ENCODE data around the gene PPP1R16B. TPM values are rescaled to one million over a fixed set of nuclear protein-coding genes. Genes with fewer than 3 reads are reported as not detected.

Gene PPP1R16B
- total RNA-seq, 4 donors from 2014 or later = 1.8 to 11.1 (median 7.0) TPM

GRCh38 chr20:38907918-38908677 is 102.6 kb downstream of the PPP1R16B start:
- in situ Hi-C loops (cut with MboI; ENCODE audit: low pct_ligation_motif_present in 1 of 4, low pct_unique_long_range_greater_than_20kb in 1 of 4, low sequenced_read_pairs in 3 of 4) = loop anchor here in 2 of 4 donors (25.0 kb wide), 2 partner anchors 129 to 271 kb away; no protein-coding TSS in a partner anchor
- no peaks in the 10 kb centered on the region for H3K36me3 ChIP-seq
- intact Hi-C loops (cut with DNase I; ENCODE audit: low total_unique reads) = no loop called here
- 91 to 100% methylated on average over 1 to 13 of the region's 13 CpGs for WGBS, 2 donors (ENCODE audit: low coverage in 1 of 2)
- no peak overlapping the region for H3K27ac ChIP-seq
- TF ChIP-seq CTCF (IDR thresholded peaks at IDR 0.05) (no peak), POLR2AphosphoS5 (IDR thresholded peaks at IDR 0.05) (no peak), POLR2A (IDR thresholded peaks at IDR 0.05) (no peak), EP300 (IDR thresholded peaks at IDR 0.05; ENCODE audit: low read depth) (no peak)
- no peaks in the 10 kb centered on the region for H3K4me1 ChIP-seq
- no peaks in the 10 kb centered on the region for H3K9me3 ChIP-seq
- H3K27me3 ChIP-seq = no peaks in the 10 kb centered on the region
- no peak for DNase-seq
- no peak overlapping the region for H3K4me3 ChIP-seq

- Histone ChIP-seq H3K27ac (no peak overlapping the region), H3K9me3 (no peaks in the 10 kb centered on the region), H3K4me3 (no peak overlapping the region), H3K27me3 (no peaks in the 10 kb centered on the region), H3K4me1 (no peaks in the 10 kb centered on the region), H3K36me3 (no peaks in the 10 kb centered on the region)
- in situ Hi-C loops (cut with MboI; ENCODE audit: low pct_ligation_motif_present in 1 of 4, low pct_unique_long_range_greater_than_20kb in 1 of 4, low sequenced_read_pairs in 3 of 4) (loop anchor here in 2 of 4 donors (25.0 kb wide), 2 partner anchors 122 to 278 kb away; no protein-coding TSS in a partner anchor), intact Hi-C loops (cut with DNase I; ENCODE audit: low total_unique reads) (no loop called here)
- no peak for DNase-seq
- 94 to 100% methylated on average over 1 to 7 of the region's 7 CpGs for WGBS, 2 donors (ENCODE audit: low coverage in 1 of 2)
- no peak for TF ChIP-seq EP300 (IDR thresholded peaks at IDR 0.05; ENCODE audit: low read depth)
- TF ChIP-seq CTCF (IDR thresholded peaks at IDR 0.05) = no peak
- no peak for TF ChIP-seq POLR2A (IDR thresholded peaks at IDR 0.05)
- no peak for TF ChIP-seq POLR2AphosphoS5 (IDR thresholded peaks at IDR 0.05)
Measured at GRCh38 chr20:38915355-38915754, 109.9 kb downstream of the PPP1R16B start.

- intact Hi-C loops (cut with DNase I; ENCODE audit: low total_unique reads) (no loop called here), in situ Hi-C loops (cut with MboI; ENCODE audit: low pct_ligation_motif_present in 1 of 4, low pct_unique_long_range_greater_than_20kb in 1 of 4, low sequenced_read_pairs in 3 of 4) (loop anchor here in 2 of 4 donors (25.0 kb wide), 2 partner anchors 120 to 280 kb away; no protein-coding TSS in a partner anchor)
- no peaks in the 10 kb centered on the region for H3K27me3 ChIP-seq
- no peak for DNase-seq
- no peaks in the 10 kb centered on the region for H3K9me3 ChIP-seq
- H3K27ac ChIP-seq = no peak overlapping the region
- H3K36me3 ChIP-seq = no peaks in the 10 kb centered on the region
- no peak overlapping the region for H3K4me3 ChIP-seq
- no peak for TF ChIP-seq CTCF (IDR thresholded peaks at IDR 0.05)
- TF ChIP-seq POLR2A (IDR thresholded peaks at IDR 0.05) = no peak
- no peak for TF ChIP-seq EP300 (IDR thresholded peaks at IDR 0.05; ENCODE audit: low read depth)
- TF ChIP-seq POLR2AphosphoS5 (IDR thresholded peaks at IDR 0.05) = no peak
- H3K4me1 ChIP-seq = no peaks in the 10 kb centered on the region
- WGBS, 2 donors (ENCODE audit: low coverage in 1 of 2) = 91 to 93% methylated on average over 2 to 4 of the region's 4 CpGs
Measured at GRCh38 chr20:38917657-38918056, 112.2 kb downstream of the PPP1R16B start.

- Histone ChIP-seq H3K27me3 (no peaks in the 10 kb centered on the region), H3K27ac (no peak overlapping the region), H3K36me3 (no peaks in the 10 kb centered on the region), H3K4me3 (no peak overlapping the region), H3K9me3 (no peaks in the 10 kb centered on the region), H3K4me1 (no peaks in the 10 kb centered on the region)
- no peak for DNase-seq
- no peak for TF ChIP-seq POLR2A (IDR thresholded peaks at IDR 0.05)
- TF ChIP-seq CTCF (IDR thresholded peaks at IDR 0.05) = no peak
- TF ChIP-seq POLR2AphosphoS5 (IDR thresholded peaks at IDR 0.05) = no peak
- no peak for TF ChIP-seq EP300 (IDR thresholded peaks at IDR 0.05; ENCODE audit: low read depth)
- 94% methylated on average over 12 of the region's 19 CpGs; no CpG with 5 or more reads in 1 of the 2 donors for WGBS, 2 donors (ENCODE audit: low coverage in 1 of 2)
- in situ Hi-C loops (cut with MboI; ENCODE audit: low pct_ligation_motif_present in 1 of 4, low pct_unique_long_range_greater_than_20kb in 1 of 4, low sequenced_read_pairs in 3 of 4) (loop anchor here in 2 of 4 donors (25.0 kb wide), 2 partner anchors 119 to 281 kb away; no protein-coding TSS in a partner anchor), intact Hi-C loops (cut with DNase I; ENCODE audit: low total_unique reads) (no loop called here)
Measured at GRCh38 chr20:38918172-38918571, 112.7 kb downstream of the PPP1R16B start.

Measured in transverse colon (tissue), 4 donors.